ENCODE data around the gene HSP90B1.

The HSP90B1 gene

DNA sequence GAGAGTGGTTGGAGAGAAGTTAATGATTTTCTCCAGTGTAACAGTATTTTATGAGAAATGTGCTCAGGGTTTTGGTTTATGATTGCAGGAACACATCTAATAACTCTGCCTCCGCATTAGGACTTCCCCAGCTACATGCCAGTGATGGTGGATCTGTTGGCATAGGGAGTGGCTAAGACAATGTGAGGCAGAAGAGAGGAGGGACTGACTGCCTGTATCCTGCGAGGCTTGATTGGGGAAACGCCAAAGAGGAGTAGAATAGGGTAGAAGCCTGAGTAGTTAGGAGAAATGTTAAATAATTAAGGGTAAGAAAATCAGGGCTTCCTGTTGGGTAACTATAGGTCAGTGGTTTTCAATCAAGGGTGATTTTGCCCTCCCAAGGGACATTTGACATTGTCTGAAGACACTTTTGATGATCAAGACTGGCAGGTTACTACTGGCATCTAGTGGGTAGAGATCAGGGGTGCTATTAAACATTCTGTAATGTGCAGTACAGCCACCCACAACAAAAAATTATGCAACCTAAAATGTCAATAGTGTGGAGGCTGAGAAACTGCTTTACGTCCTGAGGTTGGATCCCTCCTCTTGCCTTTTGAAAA lies 48.3 kb downstream of the HSP90B1 start:
- no peak for DNase-seq

- DNase-seq, result no peak
Observed at GRCh38 chr12:103986829-103987228, 56.6 kb downstream of the HSP90B1 start.

DNA sequence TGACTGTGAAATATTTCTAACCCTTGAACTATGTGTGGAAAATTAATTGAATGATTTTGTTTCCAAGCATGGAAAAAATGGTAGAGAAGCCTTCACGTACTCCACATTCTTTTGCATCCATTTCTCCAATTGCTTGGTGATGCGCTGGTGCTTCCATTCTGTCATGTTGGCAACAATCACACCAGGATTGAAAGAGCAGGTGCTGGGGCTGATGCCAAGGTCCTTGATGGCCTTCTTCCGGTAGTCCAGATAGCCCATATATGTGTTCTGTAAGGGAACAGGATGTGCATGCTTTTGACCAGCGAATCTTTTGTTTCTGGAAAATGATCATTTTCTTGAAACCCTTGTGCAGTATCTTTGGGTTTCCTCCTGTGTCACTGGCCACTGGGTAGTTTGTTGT lies 64.0 kb downstream of the HSP90B1 start:
- no peak for DNase-seq

GRCh38 chr12:103996595-103996994 lies 66.4 kb downstream of the HSP90B1 start:
- no peak for DNase-seq

DNA sequence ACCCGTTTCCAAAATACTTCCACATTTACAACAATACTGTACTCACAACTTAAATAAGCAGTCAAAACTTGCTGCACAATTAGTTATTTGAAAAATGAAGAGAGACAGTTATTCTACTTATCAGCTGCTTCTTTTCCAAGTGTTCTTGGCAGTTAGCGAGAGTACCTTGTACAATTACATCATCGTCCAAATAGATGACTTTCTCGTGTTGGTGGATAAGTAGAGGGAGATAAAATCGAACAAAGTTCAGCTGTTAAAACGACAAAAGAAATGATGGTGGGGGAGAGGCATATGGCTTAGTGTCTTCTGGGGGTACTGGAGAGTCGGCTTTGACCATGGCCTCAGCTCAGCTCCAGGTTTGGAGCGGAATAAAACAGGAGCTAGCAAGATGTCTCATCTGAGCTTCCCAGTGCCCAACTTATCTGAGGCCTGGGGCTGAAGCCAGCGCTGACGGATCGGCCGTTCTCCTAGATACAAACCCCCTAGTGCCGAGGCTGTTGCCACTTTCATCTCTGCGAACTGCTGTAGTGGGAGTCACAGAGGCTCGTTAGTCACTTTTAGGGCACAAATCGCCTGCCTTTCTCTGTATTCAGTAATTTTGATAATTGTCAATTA lies 67.2 kb downstream of the HSP90B1 start:
- DNase-seq, result no peak
